Calu3 (cell line): ENCODE data around the gene CNOT2. TPM values are rescaled to one million over a fixed set of nuclear protein-coding genes. Genes with fewer than 3 reads are reported as not detected.

Source experiments
- BruUV-seq: library from RNA; stranded (reverse); fragments of 400-500 nt; replicated peaks from 2 replicates; lab custom pipeline; 2021; lab: Mats Ljungman, UMichigan
- CTCF ChIA-PET: fragments of 300-600 bp; sonication (Branson Sonifier 250); formaldehyde crosslinking; loops from one replicate; lab custom pipeline; 2022; ENCODE audit warnings: antibody characterized with exemption; lab: Charles Lee
- DNase-seq: peaks from one replicate; pipeline ENCODE4 v3.0.0; 2022
- H3K27ac Mint-ChIP-seq: one replicate; pipeline ENCODE4 v1.8.0; 2022; ENCODE audit warnings: mixed read lengths; ENCODE audit not compliant: unreplicated experiment
- H3K27me3 Mint-ChIP-seq: one replicate; pipeline ENCODE4 v1.8.0; 2022; ENCODE audit warnings: mixed read lengths; ENCODE audit not compliant: unreplicated experiment
- H3K36me3 Mint-ChIP-seq: one replicate; pipeline ENCODE4 v1.8.0; 2022; ENCODE audit warnings: mild to moderate bottlenecking, moderate library complexity, mixed read lengths; ENCODE audit not compliant: insufficient read depth, unreplicated experiment
- H3K4me1 Mint-ChIP-seq: one replicate; pipeline ENCODE4 v1.8.0; 2022; ENCODE audit warnings: mild to moderate bottlenecking, low read depth, mixed read lengths; ENCODE audit not compliant: unreplicated experiment
- H3K4me3 Mint-ChIP-seq: one replicate; pipeline ENCODE4 v1.8.0; 2022; ENCODE audit warnings: mild to moderate bottlenecking, low read depth, moderate library complexity, mixed read lengths; ENCODE audit not compliant: unreplicated experiment
- H3K9me3 Mint-ChIP-seq: one replicate; pipeline ENCODE4 v1.8.0; 2022; ENCODE audit warnings: low read depth, mixed read lengths; ENCODE audit not compliant: unreplicated experiment
- intact Hi-C: fragments of 100-400 bp; cut with micrococcal nuclease; formaldehyde crosslinking; loops from one replicate; pipeline ENCODE4 v1.10.0; 2022; ENCODE audit not compliant: unreplicated experiment
- total RNA-seq: library from RNA; stranded (reverse); gene quantifications from 2 replicates; pipeline ENCODE4 v1.2.3, GENCODE V29; 2022
- TF ChIP-seq, protein P1 (sequence below): fragments of 200-600 bp; IDR thresholded peaks from one replicate; pipeline ENCODE4 v1.8.0; 2022; ENCODE audit warnings: antibody characterized with exemption; ENCODE audit not compliant: unreplicated experiment

The CNOT2 gene
- total RNA-seq, 1 experiment from 2014 or later, result 126 TPM

DNA sequence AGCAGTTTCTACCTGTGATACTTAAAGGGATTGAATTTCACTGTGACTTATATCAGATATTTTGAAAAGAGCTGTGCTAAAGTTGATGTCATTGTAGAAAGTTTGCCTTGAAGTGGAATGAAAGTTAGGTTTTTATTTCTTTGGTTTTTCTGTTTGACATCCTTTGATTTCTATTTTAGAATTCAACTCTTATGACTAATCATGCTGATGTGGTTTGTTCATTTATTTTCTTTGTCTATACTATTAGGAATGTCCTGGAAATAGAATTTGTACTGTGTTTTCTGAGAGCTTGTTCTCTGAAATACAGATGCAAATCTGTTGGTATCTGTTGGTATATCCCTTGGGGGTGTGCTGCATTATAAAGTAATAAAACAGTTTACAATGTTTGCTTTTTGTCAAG, 3.3 kb downstream of the CNOT2 start:
- no peaks in the 10 kb centered on the region for H3K9me3 Mint-ChIP-seq
- H3K4me1 Mint-ChIP-seq, result peaks cover 46% of the 10 kb centered on the region
- intact Hi-C loops, result no loop called here
- H3K4me3 Mint-ChIP-seq, result no peak overlapping the region
- DNase-seq, result no peak
- CTCF ChIA-PET, result interaction anchor here (1.2 kb wide), 1 partner anchor 12 kb away, joined by 3 read pairs; no protein-coding TSS in a partner anchor
- H3K27ac Mint-ChIP-seq, result no peak overlapping the region
- peaks cover 33% of the 10 kb centered on the region for H3K36me3 Mint-ChIP-seq
- no TSS peak for BruUV-seq
- TF ChIP-seq, protein P1, sequence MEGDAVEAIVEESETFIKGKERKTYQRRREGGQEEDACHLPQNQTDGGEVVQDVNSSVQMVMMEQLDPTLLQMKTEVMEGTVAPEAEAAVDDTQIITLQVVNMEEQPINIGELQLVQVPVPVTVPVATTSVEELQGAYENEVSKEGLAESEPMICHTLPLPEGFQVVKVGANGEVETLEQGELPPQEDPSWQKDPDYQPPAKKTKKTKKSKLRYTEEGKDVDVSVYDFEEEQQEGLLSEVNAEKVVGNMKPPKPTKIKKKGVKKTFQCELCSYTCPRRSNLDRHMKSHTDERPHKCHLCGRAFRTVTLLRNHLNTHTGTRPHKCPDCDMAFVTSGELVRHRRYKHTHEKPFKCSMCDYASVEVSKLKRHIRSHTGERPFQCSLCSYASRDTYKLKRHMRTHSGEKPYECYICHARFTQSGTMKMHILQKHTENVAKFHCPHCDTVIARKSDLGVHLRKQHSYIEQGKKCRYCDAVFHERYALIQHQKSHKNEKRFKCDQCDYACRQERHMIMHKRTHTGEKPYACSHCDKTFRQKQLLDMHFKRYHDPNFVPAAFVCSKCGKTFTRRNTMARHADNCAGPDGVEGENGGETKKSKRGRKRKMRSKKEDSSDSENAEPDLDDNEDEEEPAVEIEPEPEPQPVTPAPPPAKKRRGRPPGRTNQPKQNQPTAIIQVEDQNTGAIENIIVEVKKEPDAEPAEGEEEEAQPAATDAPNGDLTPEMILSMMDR, result no peak
- no peaks in the 10 kb centered on the region for H3K27me3 Mint-ChIP-seq

DNA sequence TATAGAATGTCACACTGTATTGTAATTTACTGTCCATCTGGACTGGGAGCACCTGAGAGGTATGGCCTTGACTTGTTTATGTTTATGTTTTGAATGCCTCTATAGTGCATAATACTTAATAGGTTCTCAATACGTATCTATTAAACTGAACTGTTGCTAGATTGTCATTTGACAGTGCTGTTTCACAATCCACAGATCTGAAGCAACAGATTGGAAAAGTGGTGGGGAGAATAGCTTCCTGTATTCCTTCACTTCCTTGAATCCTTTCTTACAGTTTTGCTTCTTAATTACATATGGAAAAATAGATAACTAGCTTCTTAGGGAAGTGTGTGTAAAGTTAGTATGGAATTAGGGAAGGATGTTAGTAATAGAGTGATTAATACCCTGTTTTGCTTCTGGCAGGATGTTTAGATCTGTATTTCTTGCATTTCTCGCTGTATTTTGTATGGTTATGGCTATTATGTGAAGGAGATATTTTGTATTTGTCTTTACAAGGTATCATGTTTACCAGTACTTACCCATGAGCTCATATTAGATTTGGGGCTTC, 4.5 kb downstream of the CNOT2 start:
- Mint-ChIP-seq H3K27ac (no peak overlapping the region), H3K4me1 (peaks cover 48% of the 10 kb centered on the region), H3K27me3 (no peaks in the 10 kb centered on the region), H3K9me3 (no peaks in the 10 kb centered on the region), H3K36me3 (peaks cover 23% of the 10 kb centered on the region), H3K4me3 (no peak overlapping the region)
- TF ChIP-seq, protein P1, result no peak
- no TSS peak for BruUV-seq
- CTCF ChIA-PET, result interaction anchor here (1.2 kb wide), 1 partner anchor 11 kb away, joined by 3 read pairs; no protein-coding TSS in a partner anchor
- intact Hi-C loops, result no loop called here
- no peak for DNase-seq

DNA sequence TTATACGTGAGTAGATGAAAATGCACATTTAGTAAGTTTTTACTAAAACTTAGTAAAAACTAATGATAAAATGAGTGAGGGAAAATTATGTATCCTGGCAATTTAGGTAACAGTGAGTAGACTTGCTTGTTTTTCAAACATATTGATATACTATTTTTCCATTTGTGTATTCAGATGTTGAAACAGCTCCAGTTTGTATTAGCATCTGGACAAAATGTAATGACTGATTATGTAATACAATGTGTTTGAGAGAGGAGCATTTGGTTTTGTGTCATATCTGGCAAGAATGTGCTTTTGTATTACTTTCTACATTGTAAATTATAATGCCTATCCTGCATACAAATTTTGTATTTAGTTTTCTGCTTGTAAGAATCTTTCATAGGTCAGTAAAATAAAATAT, 5.6 kb downstream of the CNOT2 start:
- H3K4me1 Mint-ChIP-seq, result peaks cover 48% of the 10 kb centered on the region
- no peaks in the 10 kb centered on the region for H3K9me3 Mint-ChIP-seq
- TF ChIP-seq, protein P1, result no peak
- no peak overlapping the region for H3K4me3 Mint-ChIP-seq
- H3K27ac Mint-ChIP-seq, result no peak overlapping the region
- intact Hi-C loops, result no loop called here
- H3K36me3 Mint-ChIP-seq, result peaks cover 14% of the 10 kb centered on the region
- no peaks in the 10 kb centered on the region for H3K27me3 Mint-ChIP-seq
- BruUV-seq, result no TSS peak
- DNase-seq, result no peak
- CTCF ChIA-PET, result no interaction called here

DNA sequence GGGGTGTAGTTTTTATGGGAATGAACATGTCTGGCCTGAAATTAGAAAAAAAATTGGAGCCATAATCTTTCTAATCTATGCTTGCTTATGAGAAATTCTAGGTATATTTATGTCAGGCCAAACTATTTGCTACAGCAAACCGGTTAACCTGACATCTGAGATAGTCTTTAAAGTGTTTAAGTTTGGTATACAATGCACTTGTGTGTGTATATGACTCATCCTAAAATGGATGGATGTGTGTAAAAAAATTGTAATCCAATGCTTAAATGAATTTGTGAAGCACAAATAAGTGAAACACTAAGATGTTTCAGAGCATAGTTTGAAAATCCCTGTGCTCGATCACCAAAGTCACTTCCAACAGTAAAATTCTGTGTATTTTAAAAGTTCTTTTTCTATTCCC, 6.7 kb downstream of the CNOT2 start:
- intact Hi-C loops, result no loop called here
- Mint-ChIP-seq H3K9me3 (no peaks in the 10 kb centered on the region), H3K27me3 (no peaks in the 10 kb centered on the region), H3K4me1 (peaks cover 47% of the 10 kb centered on the region), H3K27ac (no peak overlapping the region), H3K36me3 (peaks cover 6% of the 10 kb centered on the region), H3K4me3 (no peak overlapping the region)
- TF ChIP-seq, protein P1, result no peak
- CTCF ChIA-PET, result no interaction called here
- BruUV-seq, result no TSS peak
- DNase-seq, result no peak
